GDM1 (cell line): Measurements from ENCODE around the gene MED12.
"Not testable (repeated sequence)": the region's sequence is repeated elsewhere in the genome, so short reads cannot be mapped to it uniquely, and the experiment has no call there.

Source experiments
- DNase-seq: peaks from one replicate; lab custom pipeline; 2025; lab: John Stamatoyannopoulos, UW

The MED12 gene

DNA sequence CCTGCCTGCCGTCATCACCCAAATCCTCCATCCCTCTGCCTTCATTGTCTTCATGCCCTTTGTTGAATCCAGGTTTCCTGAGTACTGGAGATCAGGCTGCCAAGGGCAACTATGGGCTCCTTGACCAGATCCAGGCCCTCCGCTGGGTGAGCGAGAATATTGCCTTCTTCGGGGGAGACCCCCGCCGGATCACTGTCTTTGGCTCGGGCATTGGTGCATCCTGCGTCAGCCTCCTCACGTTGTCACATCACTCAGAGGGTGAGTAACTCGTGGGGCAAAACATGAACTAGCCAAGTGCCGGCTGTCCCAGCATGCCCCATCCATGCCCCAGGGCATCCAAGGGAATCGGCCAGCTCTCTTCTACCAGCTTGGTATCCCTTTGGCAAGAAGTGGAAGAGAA lies 45.7 kb downstream of the MED12 start:
- DNase-seq: no peak

DNA sequence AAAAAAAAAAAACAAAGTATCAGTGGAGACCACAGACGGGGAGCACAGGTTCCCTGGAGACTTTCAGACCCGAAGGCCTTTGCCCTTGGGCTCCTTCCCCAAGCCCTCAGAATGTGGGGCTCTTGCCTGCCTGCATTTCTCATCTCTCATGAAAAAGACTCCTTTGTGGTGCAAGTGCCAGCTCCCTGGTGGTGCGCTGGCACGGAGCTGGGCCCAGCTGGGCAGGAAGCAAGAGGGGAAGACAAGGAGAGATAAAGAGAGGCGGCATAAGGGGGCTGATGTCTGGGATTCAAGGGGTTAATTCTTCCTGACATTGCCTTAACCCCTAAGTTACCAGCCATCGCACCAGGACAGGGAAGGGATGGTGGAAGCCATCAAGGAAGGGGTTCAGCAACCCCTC lies 48.1 kb downstream of the MED12 start:
- no peak for DNase-seq

DNA sequence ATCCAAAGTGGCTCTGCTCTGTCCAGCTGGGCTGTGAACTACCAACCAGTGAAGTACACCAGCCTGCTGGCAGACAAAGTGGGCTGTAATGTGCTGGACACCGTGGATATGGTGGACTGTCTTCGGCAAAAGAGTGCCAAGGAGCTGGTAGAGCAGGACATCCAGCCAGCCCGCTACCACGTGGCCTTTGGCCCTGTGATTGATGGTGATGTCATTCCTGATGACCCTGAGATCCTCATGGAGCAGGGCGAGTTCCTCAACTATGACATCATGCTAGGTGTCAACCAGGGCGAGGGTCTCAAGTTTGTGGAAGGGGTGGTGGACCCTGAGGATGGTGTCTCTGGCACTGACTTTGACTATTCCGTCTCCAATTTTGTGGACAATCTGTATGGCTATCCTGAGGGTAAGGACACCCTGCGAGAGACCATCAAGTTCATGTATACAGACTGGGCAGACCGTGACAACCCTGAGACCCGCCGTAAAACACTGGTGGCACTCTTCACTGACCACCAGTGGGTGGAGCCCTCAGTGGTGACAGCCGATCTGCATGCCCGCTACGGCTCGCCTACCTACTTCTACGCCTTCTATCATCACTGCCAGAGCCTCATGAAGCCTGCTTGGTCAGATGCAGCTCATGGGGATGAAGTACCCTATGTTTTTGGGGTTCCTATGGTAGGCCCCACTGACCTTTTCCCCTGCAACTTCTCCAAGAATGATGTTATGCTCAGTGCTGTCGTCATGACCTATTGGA lies 48.8 kb downstream of the MED12 start:
- DNase-seq: no peak

DNA sequence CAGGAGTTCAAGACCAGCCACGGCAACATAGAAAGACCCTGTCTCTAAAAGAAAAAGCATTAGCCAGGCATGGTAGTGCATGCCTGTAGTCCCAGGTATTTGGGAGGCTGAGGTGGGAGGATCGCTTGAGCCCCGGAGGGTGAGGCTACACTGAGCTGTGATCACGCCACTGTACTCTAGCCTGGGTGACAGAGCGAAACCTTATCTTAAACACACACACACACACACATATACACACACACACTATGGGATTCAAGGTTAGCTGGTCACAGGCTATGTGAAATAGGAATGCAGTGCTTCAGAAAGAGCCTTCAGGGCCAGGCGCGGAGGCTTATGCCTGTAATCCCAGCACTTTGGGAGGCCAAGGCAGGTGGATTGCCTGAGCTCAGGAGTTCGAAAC lies 49.7 kb downstream of the MED12 start:
- no peak for DNase-seq

DNA sequence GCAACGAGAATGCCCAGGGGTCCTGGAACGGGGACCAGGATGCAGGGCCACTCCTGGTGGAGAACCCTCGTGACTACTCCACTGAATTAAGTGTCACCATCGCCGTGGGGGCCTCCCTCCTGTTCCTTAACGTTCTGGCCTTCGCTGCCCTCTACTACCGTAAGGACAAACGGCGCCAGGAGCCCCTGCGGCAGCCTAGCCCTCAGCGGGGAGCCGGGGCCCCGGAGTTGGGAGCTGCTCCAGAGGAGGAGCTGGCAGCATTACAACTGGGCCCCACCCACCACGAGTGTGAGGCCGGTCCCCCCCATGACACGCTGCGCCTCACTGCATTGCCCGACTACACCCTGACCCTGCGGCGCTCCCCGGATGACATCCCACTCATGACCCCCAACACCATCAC lies 51.2 kb downstream of the MED12 start:
- DNase-seq: no peak

DNA sequence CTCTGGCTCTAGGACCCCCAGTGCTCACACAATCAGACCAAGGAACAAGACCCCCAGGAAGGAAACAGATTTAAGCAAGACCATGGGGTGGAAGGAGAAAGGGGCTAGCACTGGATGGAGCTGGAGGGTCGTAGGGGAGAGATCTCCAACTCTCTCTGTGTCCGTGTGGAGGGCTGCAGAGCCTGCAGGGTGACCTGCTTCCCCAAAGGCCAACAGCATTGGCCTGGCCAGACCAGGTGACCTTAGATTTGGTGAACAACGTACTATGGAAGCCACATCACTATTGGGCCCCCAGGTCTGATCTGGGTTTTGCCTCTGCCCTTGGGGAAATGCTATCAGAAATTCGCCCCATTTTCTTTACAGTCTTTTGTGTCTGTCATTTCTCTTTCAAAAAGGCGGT lies 52.3 kb downstream of the MED12 start:
- DNase-seq: no peak

DNA sequence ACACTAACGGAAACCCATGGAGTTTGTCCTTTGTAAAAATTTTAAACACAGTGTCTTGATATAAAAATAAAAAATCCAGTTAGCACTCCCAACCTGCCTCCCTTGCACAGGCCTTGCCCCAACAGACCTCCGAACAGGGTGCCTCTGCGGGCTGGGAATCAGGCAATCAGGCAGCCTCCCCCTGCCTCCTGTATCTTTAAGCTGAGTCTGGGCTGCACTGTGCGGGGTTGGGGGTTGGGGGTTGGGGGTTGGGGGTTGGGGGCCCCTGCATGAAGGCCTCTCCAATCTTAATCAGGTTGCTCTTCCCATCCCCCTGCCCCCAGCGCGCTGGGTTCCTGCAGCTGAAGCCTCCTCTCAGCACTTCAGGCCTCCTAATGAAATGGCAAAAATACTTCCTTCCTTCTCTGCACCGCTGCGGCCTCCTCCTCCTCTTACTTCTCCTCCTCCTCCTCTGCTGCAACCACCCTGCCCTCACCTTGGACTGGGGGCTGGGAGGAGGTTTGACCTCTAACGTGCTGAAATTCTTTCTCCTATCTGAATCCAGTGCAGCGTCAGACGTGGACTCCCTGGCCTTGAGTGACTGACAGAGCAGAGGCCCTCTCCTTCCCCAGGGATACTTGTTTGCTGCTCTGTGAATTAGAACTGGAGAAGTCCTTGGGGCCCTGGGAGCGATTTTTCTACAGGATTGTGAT lies 52.9 kb downstream of the MED12 start:
- peak; percentile 74 for DNase-seq

DNA sequence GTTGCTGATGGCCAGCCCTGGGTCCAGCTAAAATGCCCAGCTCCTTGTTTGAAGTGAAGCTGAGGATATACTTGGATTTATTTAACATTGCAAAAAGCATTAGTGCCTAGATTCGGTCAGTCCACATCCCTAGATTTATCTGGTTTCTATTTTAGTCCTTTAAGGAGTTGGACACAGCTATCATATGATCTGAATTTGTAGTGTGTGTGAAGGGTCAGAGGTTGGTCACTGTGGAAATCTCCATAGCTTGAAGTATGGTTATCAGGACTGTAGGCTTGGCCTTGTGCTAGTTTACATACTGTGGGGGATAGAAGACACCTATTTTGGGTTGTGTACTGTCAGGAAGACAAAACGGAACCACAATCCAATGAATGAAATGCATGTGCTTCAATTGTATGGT lies 55.0 kb downstream of the MED12 start:
- DNase-seq: no peak

DNA sequence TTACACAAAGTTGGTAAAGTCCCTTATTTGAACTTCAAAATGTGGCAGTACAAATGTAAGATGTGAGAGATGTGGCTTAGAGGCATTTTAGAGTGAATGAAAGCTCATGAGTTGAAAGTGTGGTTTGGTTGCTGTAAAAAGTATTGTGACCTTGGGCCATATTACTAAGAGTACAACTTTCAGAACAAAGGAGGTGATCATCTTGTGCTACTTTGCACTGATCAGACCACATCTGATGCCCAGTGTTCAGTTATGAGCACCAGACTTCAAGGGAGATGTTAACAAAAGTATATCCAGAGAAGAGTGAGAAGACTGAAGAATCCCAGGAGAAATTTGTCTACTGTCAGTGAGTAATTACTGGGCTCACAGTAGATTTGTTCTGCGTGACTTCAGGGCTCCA lies 56.4 kb downstream of the MED12 start:
- no peak for DNase-seq

DNA sequence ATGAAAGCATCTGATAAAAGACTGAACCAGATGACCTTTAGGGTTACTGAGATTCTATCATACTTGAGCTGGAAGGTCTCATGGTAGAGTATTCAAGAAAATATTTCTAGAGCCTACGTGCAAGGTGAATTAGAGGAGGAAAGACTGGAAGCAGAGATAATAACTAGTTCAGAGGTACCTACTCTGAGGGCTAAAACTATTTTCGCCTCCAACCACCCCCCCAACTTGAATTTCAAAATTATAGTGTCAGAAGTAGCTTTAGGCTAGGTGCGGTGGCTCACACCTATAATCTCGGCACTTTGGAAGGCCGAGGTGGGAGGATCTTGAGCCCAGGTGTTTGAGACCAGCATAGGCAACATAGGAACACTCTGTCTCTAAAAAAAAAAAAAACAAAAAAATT lies 57.1 kb downstream of the MED12 start:
- no peak for DNase-seq

DNA sequence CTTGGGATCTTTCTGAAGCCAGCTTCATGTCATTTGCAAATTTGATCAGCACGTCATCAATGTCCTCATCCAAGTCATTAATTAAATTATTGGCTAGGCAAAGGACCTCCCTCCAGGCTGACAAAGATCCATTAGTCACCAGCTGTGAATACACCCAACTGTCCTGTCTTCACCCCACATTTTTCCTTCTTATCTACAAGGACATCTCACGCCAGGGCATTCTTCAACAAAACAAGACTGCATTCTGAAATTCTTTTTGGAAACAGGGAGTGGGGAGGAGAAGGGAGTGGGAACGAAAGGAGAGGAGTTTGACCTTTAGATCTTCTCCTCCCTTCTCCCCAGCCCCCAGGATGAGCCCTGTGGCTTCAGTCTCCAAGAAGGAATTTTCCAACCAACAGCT lies 58.9 kb downstream of the MED12 start:
- DNase-seq: no peak

DNA sequence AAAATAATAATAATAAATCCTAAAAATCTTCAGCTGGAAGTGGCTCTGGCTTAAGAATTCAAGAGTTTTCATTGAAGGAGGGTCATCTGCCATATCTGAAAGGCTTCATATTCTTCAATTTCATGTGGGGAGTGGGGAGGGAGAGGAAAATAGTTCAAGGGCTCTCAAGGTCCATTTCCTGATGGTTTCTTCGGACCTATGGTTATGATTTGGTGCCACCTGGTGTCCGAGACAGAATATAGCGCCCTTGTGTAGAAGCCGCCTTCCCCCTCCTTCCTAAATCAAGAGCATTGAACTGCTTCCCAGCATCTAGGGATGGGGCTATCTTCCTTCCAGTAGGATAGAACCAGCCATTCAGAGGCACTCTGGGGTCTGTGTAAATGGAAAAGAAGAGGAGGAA lies 60.5 kb downstream of the MED12 start:
- peak; percentile 40 for DNase-seq

DNA sequence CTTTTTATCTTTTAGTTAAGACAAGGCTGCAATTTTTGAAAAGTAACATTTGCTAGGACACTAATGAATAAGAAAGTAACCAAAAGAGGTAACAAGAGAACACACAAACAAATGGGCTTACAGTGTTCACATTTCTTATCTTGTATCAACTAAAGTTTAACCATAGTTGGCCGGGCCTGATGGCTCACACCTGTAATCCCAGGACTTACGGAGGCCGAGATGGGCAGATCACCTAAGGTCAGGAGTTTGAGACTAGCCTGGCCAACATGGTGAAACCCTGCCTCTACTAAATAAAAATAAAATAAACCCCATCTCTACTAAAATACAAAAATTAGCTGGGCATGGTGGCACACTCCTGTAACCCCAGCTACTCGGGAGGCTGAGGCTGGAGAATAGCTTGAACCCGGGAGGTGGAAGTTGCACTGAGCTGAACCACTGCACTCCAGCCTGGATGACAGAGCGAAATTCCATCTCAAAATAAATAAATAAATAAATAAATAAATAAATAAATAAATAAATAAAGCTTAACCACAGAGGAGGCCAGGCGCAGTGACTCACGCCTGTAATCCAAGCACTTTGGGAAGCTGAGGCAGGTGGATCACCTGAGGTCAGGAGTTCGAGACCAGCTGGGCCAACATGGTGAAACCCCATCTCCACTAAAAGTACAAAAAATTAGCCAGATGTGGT lies 62.3 kb downstream of the MED12 start:
- not testable (repeated sequence) for DNase-seq

DNA sequence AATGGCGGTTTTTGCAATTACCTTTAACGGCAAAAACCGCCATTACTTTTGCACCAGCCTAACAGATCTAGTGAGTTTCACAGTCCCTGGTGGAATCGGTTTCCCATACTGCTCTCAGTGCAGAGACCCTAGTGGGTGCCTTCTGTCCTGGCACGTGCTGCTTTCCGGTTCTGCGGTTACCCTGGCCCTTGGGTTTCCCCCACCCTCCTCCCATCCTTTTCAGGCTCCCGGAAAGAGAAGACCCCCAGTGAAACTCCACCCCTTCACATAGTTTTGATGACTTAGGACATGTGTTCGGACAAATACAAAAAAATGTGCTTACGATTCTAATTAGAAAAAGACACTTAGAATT lies 63.1 kb downstream of the MED12 start:
- peak; percentile 47 for DNase-seq

DNA sequence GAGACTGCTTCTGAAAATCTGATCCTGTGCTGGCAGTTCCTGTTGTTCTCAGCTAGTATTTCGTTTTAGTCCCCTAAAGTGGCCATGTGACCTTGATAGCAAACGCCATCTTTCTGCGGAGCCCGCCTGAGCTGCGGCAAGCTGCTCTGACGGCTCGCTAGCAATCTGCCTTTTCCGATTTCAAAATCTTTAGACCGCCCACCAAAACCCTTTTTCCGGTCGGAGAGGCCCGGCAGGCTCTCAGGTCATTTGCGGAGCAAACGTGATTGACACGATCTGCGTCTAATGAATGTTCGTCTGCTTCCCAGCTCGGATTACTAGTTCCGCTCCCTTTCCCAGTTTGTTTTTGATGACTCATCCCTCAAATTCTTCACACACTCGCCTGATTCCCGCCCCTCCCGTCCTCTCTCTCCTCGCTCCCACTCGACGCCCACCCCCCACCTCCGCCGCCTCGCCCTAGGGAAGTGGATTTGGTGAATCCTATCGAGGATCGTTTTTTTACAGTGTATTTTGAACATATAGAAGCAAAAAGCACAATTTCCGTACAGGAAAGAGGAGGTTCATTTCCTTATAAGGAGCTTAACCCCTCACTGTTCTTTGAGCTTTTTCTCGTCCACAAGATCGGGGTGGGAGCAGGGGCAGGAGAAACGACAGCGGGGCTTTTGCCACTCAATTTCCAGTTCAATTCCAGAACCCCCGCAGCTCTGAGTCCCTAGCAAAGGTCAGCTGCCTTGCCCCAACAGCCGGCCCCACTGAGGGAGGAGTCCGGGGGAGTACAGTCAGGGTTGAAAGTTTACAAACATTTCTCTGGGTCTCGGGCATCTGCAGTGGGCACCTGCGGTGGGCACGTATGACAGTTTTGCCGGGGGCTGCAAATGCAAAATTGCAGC lies 63.8 kb downstream of the MED12 start:
- DNase-seq: peak; percentile 87

DNA sequence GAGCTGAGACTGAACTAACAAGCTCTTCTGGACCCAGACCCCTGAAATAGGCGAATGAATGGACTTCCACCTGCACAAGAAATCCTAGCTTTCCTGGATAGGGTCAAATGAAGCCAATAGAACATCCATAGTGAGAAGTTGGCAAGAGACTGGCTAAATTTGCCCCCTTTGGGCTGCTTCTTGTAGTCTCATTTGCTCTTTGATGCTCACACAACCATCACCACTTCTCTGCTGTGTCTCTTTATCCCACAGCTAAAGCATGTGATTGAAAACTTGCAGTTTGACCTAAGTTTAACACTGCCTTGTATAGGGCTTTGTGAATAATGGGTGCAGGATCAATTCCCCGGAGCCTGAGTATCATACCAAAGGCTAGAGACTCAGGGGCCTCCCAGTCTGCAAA lies 64.5 kb downstream of the MED12 start:
- DNase-seq: no peak

DNA sequence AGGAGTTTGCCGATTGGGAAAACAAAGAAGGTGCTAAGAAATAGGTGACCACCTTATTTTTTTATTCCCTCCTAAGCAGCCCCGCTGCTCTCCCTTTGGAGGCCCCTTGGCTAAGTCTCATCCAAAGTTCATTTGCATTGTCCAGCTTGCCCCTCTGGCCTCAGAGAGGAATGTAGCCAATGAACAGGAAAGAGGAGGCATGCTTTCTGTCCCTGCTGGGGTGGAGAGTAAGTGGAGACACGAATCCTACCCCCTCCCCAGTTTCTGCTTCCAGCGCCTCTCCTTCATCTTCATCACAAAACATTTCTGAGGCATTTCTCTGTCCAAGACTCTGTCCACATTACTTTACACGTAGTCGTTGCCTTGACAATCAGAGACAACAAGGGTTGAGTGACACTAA lies 64.9 kb downstream of the MED12 start:
- no peak for DNase-seq

DNA sequence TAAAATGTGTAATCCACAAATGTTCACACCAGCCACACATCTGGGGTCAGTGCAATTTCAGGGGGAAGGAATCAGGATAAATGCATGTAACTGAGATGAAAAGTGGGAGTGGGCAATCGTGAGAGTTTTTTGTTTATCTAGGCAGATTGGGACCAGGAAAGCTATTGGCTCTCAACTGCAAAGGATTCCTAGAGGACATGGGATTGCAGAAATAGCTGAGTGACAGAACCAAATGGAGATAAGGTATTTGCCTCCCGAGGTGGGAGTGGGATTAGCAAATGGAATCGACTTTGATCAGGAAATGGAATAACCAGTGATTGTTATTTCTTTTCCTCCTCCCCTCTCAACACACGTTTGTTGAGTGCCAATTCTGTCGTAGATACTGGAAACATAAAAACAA lies 65.7 kb downstream of the MED12 start:
- no peak for DNase-seq

DNA sequence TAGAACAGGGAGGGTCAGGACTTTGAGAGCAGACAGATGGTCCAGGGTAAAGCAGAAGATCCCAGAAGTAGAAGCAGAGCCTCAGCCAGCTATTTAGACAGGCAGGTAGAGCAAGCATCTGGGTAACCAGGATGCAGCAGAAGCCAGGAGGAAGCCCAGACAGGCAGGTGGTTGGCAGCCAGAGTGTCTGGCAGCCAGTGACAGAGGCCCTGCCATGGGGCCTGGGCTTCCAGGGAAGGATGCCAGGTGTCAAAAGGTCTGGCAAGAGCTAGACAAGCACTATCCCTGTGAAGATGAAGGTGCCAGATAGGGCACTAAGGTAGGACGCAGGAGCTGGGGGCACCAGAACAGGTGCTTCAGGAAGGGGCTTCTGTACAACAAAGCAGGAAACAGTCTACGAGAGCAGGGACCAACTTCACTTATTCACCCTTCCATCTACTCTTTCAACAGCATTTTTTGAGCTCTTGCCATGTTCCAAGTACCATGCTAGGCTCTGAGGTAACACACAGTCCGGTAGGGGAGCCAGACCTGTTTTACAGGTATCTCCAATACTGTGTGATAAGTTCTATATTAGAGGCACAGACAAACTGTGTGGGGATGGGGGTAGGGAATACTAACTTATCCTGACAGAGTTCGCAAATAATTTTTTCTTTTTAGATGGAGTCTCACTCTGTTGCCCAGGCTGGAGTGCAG lies 66.6 kb downstream of the MED12 start:
- DNase-seq: no peak

DNA sequence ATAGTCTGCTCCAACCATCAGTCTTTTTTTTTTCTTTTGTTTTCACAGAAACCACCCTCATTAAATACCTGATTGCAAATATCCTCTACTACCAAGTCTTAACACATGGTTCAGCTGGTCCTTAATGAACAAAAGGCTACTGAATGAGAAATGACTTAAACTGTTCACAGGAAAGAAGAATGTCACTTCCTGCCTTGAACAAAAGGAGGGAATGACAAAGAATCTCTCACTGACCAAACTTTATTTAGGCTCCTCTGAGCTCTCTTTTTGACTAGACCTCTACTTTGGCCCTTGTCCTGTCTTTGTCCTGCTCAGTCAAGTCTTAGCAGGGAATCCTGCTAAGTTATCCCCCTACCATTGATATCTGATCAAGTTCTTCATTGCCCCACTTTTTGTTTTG lies 72.9 kb downstream of the MED12 start:
- DNase-seq: no peak
